Right atrium auricular region (tissue), 2 donors: ENCODE data around the gene MADD. TPM values are rescaled to one million over a fixed set of nuclear protein-coding genes. Genes with fewer than 3 reads are reported as not detected.

ENCODE experiments used
- DNase-seq: peaks from one replicate; pipeline ENCODE4 v3.0.0-alpha.2; 2019; ENCODE audit warnings: low spot score
- H3K27ac ChIP-seq, 2 donors: fragments of 200-600 bp; sonication (generic); 1 replicate in 1 of 2; 2 replicates in 1 of 2; pipeline ENCODE4 v1.5.1; 2016 to 2019
- H3K27me3 ChIP-seq, 2 donors: fragments of 200-600 bp; sonication (generic); one replicate each; pipeline versions ENCODE4 v1.5.1 to v1.6.0; 2017 to 2019
- H3K36me3 ChIP-seq: fragments of 200-600 bp; sonication (generic); one replicate; pipeline ENCODE4 v1.5.1; 2016
- H3K4me1 ChIP-seq, 2 donors: fragments of 200-600 bp; sonication (generic); one replicate each; pipeline versions ENCODE4 v1.5.1 to v1.6.0; 2017 to 2019
- H3K4me3 ChIP-seq, 2 donors: fragments of 200-600 bp; sonication (generic); 1 replicate in 1 of 2; 2 replicates in 1 of 2; pipeline ENCODE4 v1.5.1; 2017 to 2019; ENCODE audit warnings: mild to moderate bottlenecking in 1 of 2, moderate library complexity in 1 of 2
- H3K9me3 ChIP-seq, 2 donors: fragments of 200-600 bp; sonication (generic); one replicate each; pipeline ENCODE4 v1.5.1; 2019
- total RNA-seq, 2 donors: library from RNA; depleted of rRNA; stranded (reverse); fragments of >200 nt; gene quantifications; one replicate each; pipeline ENCODE4 v1.1.0, GENCODE V29; 2016
- TF ChIP-seq, protein P1 (sequence below), 2 donors: fragments of 200-600 bp; sonication (generic); IDR thresholded peaks; one replicate each; pipeline ENCODE4 v1.5.1; 2019; ENCODE audit warnings: antibody characterized with exemption in 2 of 2

The MADD gene
- total RNA-seq, 2 donors from 2014 or later = 28.2 to 49.8 TPM

DNA sequence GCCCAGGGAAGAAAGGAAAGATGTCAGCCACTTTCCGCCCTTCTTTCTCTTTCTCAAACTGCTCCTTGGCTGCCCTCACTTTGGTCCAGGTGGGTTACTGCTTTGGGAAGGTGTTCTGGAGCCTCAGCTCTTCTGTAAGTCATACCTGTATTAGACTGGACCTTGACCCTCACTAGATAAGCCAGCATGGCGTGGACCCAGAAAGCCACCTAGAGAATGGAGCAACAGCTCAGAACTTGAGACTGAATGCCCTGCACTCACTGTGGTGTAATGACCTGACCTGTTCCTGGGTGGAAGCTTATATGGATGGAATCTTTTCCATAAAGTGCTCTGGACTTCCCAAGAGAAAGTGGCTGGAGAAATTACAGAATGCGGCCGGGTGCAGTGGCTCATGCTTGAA lies 36.9 kb upstream of the MADD start:
- no peak overlapping the region for H3K4me3 ChIP-seq

DNA sequence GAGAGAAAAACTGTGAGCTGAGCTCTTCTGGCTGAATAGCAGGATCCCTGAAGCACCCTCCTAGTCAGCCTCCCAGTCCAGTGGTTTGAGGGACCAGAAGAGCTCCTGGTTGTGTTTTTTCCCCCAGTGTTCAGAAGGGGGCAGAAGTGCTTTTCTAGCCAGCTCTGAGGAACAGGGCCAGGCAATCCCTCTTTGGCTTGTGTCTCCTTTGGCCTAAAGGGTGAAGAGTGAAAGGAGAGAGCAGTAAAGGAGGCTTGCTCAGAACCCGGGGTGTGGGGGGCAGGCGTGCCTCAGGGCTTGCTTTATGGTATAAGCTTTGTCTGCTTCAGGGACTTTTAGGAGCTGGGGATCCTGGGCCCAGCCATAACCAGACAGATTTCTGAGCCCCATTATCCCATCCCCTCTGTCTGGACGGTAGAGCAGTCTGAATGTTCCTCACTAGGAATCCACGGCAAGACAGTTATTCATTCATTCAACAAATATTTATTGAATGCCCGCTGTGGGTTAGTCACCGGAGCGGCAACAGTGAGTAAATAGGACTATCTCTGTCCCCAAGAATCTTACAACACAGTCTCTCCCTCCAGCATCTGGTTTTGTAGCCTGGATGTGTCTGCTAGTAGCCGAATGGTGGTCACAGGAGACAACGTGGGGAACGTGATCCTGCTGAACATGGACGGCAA lies 35.8 kb upstream of the MADD start:
- H3K27ac ChIP-seq = no peak overlapping the region
- TF ChIP-seq, protein P1, sequence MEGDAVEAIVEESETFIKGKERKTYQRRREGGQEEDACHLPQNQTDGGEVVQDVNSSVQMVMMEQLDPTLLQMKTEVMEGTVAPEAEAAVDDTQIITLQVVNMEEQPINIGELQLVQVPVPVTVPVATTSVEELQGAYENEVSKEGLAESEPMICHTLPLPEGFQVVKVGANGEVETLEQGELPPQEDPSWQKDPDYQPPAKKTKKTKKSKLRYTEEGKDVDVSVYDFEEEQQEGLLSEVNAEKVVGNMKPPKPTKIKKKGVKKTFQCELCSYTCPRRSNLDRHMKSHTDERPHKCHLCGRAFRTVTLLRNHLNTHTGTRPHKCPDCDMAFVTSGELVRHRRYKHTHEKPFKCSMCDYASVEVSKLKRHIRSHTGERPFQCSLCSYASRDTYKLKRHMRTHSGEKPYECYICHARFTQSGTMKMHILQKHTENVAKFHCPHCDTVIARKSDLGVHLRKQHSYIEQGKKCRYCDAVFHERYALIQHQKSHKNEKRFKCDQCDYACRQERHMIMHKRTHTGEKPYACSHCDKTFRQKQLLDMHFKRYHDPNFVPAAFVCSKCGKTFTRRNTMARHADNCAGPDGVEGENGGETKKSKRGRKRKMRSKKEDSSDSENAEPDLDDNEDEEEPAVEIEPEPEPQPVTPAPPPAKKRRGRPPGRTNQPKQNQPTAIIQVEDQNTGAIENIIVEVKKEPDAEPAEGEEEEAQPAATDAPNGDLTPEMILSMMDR (IDR thresholded peaks at IDR 0.05) = peak; percentile 14 to 56
- no peak overlapping the region for H3K4me3 ChIP-seq

More for the DNA sequence above, 36.9 kb upstream of the MADD start:
- Histone ChIP-seq H3K36me3 (peaks cover 6% of the 10 kb centered on the region), H3K27ac (no peak overlapping the region), H3K27me3 (no peaks in the 10 kb centered on the region), H3K9me3 (no peaks in the 10 kb centered on the region), H3K4me1 (peaks cover 0 to 5% of the 10 kb centered on the region in 2 donors)
- TF ChIP-seq, protein P1 (IDR thresholded peaks at IDR 0.05) = no peak
- DNase-seq = no peak

GRCh38 chr11:47234669-47235100 lies 35.2 kb upstream of the MADD start:
- TF ChIP-seq, protein P1 (IDR thresholded peaks at IDR 0.05) = no peak
- Histone ChIP-seq H3K36me3 (peaks cover 12% of the 10 kb centered on the region), H3K27me3 (no peaks in the 10 kb centered on the region), H3K27ac (no peak overlapping the region), H3K9me3 (no peaks in the 10 kb centered on the region), H3K4me3 (no peak overlapping the region), H3K4me1 (peaks cover 0 to 5% of the 10 kb centered on the region in 2 donors)
- no peak for DNase-seq

More for the DNA sequence above, 35.8 kb upstream of the MADD start:
- no peaks in the 10 kb centered on the region for H3K9me3 ChIP-seq
- H3K27me3 ChIP-seq = no peaks in the 10 kb centered on the region
- DNase-seq = no peak
- H3K4me1 ChIP-seq = peaks cover 0 to 5% of the 10 kb centered on the region in 2 donors
- H3K36me3 ChIP-seq = peaks cover 7% of the 10 kb centered on the region

- H3K36me3 ChIP-seq = peaks cover 17% of the 10 kb centered on the region
- peaks cover 0 to 5% of the 10 kb centered on the region in 2 donors for H3K4me1 ChIP-seq
- H3K27me3 ChIP-seq = no peaks in the 10 kb centered on the region
- H3K27ac ChIP-seq = no peak overlapping the region
- TF ChIP-seq, protein P1 (IDR thresholded peaks at IDR 0.05) = no peak
- no peaks in the 10 kb centered on the region for H3K9me3 ChIP-seq
- DNase-seq = no peak
- H3K4me3 ChIP-seq = no peak overlapping the region
These were observed 34.8 kb upstream of the MADD start for GRCh38 chr11:47235163-47235562.

DNA sequence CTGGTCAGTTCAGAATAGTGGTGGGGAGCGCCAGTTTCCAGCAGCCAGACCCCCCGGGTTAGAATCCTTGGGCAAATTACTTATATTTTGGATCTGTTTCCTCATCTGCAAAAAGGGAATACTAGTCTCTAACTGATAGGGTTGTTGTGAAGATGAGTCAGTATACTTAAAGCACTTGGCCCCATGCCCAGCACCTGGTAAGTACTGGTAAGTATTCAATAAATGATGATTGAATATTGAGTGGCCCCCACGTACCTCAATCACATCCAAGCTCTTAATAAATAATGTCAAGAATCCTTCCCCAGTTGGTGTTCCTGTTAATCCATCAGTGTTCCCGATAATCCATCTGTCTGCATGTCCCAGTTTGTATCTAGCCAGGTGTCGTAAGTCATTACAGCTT lies 33.5 kb upstream of the MADD start:
- H3K4me3 ChIP-seq = no peak overlapping the region
- H3K4me1 ChIP-seq = peaks cover 0 to 5% of the 10 kb centered on the region in 2 donors
- H3K36me3 ChIP-seq = peaks cover 30% of the 10 kb centered on the region
- no peaks in the 10 kb centered on the region for H3K27me3 ChIP-seq
- H3K9me3 ChIP-seq = no peaks in the 10 kb centered on the region
- TF ChIP-seq, protein P1 (IDR thresholded peaks at IDR 0.05) = no peak
- no peak overlapping the region for H3K27ac ChIP-seq
- no peak for DNase-seq
